ENCODE measurements around the gene PCSK5.

The PCSK5 gene

DNA sequence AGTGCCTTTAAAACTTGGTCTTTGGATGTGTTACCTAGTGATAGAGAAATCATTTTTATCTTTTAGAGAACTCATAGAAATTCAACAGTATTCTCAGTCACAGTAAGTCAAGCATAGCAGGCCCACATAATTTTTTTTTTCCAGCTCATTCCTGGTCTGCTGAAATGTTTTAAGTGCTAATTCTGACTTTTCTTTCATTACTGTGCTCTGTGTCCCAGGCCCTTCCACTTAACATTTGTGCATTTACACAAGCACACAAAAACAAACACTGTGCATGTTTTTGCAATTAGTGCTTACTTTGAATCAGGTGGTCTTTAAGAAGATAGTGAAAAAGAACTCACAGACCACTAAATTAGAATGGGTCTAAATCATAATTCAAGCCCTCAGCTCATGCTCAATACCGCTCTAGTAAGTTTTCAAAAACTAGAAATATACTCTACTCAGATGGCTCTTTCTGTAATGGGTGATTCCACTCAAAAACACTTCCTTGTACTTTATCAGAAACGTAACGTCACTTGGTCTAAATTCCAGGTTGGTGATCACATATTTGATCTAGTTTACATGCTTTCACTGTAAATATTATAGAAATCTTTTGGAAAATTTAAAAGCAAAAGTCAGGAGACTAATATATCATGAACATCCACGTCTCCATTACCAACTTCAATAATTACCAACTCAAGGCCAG lies 107.8 kb downstream of the PCSK5 start:
- no peaks in the 10 kb centered on the region for H4K20me1 ChIP-seq (ENCODE audit: low read depth, low read length)

DNA sequence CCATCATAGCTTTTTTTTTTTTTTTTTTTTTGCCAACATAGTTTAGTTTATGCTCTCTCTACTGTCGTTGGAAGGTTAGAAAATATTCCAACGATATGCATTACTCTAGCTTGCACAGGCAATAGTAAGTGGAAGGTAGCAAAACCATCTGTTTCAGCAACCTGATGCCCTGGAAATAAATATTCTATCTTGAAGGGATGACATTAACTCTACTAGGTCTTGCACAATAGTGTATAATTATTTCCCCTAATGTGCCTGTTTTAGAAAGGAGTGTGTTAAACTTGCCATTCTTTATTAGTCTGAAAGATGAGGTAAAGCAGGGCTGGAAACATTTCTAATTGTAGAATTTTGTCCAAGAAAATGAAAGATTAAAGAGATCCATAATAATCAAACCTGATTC lies 111.0 kb downstream of the PCSK5 start:
- Histone ChIP-seq H3K79me2 (ENCODE audit: insufficient read depth, low read length) (no peaks in the 10 kb centered on the region), H3K27me3 (ENCODE audit: low read length) (no peaks in the 10 kb centered on the region), H2AFZ (ENCODE audit: low read depth, low read length, severe bottlenecking) (no peak overlapping the region), H3K4me2 (ENCODE audit: low read depth, low read length, poor library complexity, severe bottlenecking) (no peak overlapping the region), H4K20me1 (ENCODE audit: low read depth, low read length) (no peaks in the 10 kb centered on the region), H3K9me3 (ENCODE audit: insufficient read depth, low read length) (no peaks in the 10 kb centered on the region), H3K9me2 (replicated peaks; ENCODE audit: insufficient read depth, low read length) (no peaks in the 10 kb centered on the region), H3K36me3 (ENCODE audit: low read length) (no peaks in the 10 kb centered on the region), H3F3A (ENCODE audit: insufficient read depth) (no peaks in the 10 kb centered on the region), H3K9ac (ENCODE audit: low read length) (no peak overlapping the region), H3K27ac (ENCODE audit: low read depth, low read length) (no peak overlapping the region), H3K4me3 (ENCODE audit: insufficient read depth, low read length, poor library complexity, severe bottlenecking) (no peak overlapping the region)
- no peak for TF ChIP-seq EZH2phosphoT487 (conservative IDR thresholded peaks at IDR 0.05; ENCODE audit: low read length)
- TF ChIP-seq, protein P1, sequence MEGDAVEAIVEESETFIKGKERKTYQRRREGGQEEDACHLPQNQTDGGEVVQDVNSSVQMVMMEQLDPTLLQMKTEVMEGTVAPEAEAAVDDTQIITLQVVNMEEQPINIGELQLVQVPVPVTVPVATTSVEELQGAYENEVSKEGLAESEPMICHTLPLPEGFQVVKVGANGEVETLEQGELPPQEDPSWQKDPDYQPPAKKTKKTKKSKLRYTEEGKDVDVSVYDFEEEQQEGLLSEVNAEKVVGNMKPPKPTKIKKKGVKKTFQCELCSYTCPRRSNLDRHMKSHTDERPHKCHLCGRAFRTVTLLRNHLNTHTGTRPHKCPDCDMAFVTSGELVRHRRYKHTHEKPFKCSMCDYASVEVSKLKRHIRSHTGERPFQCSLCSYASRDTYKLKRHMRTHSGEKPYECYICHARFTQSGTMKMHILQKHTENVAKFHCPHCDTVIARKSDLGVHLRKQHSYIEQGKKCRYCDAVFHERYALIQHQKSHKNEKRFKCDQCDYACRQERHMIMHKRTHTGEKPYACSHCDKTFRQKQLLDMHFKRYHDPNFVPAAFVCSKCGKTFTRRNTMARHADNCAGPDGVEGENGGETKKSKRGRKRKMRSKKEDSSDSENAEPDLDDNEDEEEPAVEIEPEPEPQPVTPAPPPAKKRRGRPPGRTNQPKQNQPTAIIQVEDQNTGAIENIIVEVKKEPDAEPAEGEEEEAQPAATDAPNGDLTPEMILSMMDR (IDR thresholded peaks at IDR 0.05; ENCODE audit: insufficient read depth, low read length, poor library complexity, severe bottlenecking) = no peak

More for the DNA sequence above, 107.8 kb downstream of the PCSK5 start:
- TF ChIP-seq, protein P1 (IDR thresholded peaks at IDR 0.05; ENCODE audit: insufficient read depth, low read length, poor library complexity, severe bottlenecking) = no peak
- no peak for TF ChIP-seq EZH2phosphoT487 (conservative IDR thresholded peaks at IDR 0.05; ENCODE audit: low read length)
- H3K4me3 ChIP-seq (ENCODE audit: insufficient read depth, low read length, poor library complexity, severe bottlenecking) = no peak overlapping the region
- H3K9me3 ChIP-seq (ENCODE audit: insufficient read depth, low read length) = no peaks in the 10 kb centered on the region
- H3K9me2 ChIP-seq (replicated peaks; ENCODE audit: insufficient read depth, low read length) = no peaks in the 10 kb centered on the region
- H3K27me3 ChIP-seq (ENCODE audit: low read length) = no peaks in the 10 kb centered on the region
- H3K36me3 ChIP-seq (ENCODE audit: low read length) = no peaks in the 10 kb centered on the region
- no peaks in the 10 kb centered on the region for H3K79me2 ChIP-seq (ENCODE audit: insufficient read depth, low read length)
- H2AFZ ChIP-seq (ENCODE audit: low read depth, low read length, severe bottlenecking) = no peak overlapping the region
- no peak overlapping the region for H3K27ac ChIP-seq (ENCODE audit: low read depth, low read length)
- no peaks in the 10 kb centered on the region for H3F3A ChIP-seq (ENCODE audit: insufficient read depth)
- no peak overlapping the region for H3K9ac ChIP-seq (ENCODE audit: low read length)
- H3K4me2 ChIP-seq (ENCODE audit: low read depth, low read length, poor library complexity, severe bottlenecking) = no peak overlapping the region

DNA sequence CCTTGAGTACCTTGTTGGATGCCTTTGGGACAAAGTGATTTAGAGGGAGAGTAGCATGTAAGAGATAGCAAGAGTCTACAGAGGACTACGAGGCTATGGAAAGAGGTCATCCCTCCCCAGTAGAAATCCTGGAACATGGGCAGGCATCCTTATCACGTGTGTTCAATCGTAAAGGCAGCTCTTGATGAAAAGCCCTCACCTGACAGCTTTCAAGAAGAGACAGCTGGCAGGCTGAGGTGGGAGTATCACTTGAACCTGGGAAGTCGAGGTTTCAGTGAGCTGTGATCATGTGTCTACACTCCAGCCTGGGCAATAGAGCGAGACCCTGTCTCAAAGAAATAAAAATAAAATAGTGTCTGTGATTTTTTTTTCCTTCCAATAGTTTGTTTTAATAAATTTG lies 112.6 kb downstream of the PCSK5 start:
- H3K9ac ChIP-seq (ENCODE audit: low read length) = no peak overlapping the region
- no peak overlapping the region for H3K4me2 ChIP-seq (ENCODE audit: low read depth, low read length, poor library complexity, severe bottlenecking)
- no peaks in the 10 kb centered on the region for H4K20me1 ChIP-seq (ENCODE audit: low read depth, low read length)
- no peak overlapping the region for H3K27ac ChIP-seq (ENCODE audit: low read depth, low read length)
- H3K79me2 ChIP-seq (ENCODE audit: insufficient read depth, low read length) = no peaks in the 10 kb centered on the region
- TF ChIP-seq, protein P1 (IDR thresholded peaks at IDR 0.05; ENCODE audit: insufficient read depth, low read length, poor library complexity, severe bottlenecking) = no peak
- TF ChIP-seq EZH2phosphoT487 (conservative IDR thresholded peaks at IDR 0.05; ENCODE audit: low read length) = no peak
- no peaks in the 10 kb centered on the region for H3K9me3 ChIP-seq (ENCODE audit: insufficient read depth, low read length)
- no peaks in the 10 kb centered on the region for H3K27me3 ChIP-seq (ENCODE audit: low read length)
- H3K4me3 ChIP-seq (ENCODE audit: insufficient read depth, low read length, poor library complexity, severe bottlenecking) = no peak overlapping the region
- H2AFZ ChIP-seq (ENCODE audit: low read depth, low read length, severe bottlenecking) = no peak overlapping the region
- H3F3A ChIP-seq (ENCODE audit: insufficient read depth) = no peaks in the 10 kb centered on the region
- H3K36me3 ChIP-seq (ENCODE audit: low read length) = no peaks in the 10 kb centered on the region
- no peaks in the 10 kb centered on the region for H3K9me2 ChIP-seq (replicated peaks; ENCODE audit: insufficient read depth, low read length)
